Lung (tissue), 16 donors: ENCODE results near the gene EIF3M. TPM values are rescaled to one million over a fixed set of nuclear protein-coding genes. Genes with fewer than 3 reads are reported as not detected.

Experiments used
- ATAC-seq: fragments of 200-7000 bp; cut with Tn5 transposase; one replicate; pipeline ENCODE4 v1.9.1; 2020; ENCODE audit warnings: moderate number of reproducible peaks; ENCODE audit not compliant: insufficient read depth, low FRiP score
- DNase-seq, 3 donors: peaks; one replicate each; pipeline ENCODE4 v3.0.0-alpha.2; 2013 to 2017
- H3K27ac ChIP-seq, 2 donors: one replicate each; pipeline ENCODE4 v1.5.1; 2013; ENCODE audit warnings: mild to moderate bottlenecking in 2 of 2, moderate library complexity in 2 of 2, control low read depth in 1 of 2, inconsistent platforms in 1 of 2, low read depth in 1 of 2, low read length in 1 of 2
- H3K27me3 ChIP-seq, 3 donors: one replicate each; pipeline ENCODE4 v1.5.1; 2013; ENCODE audit warnings: low read length in 2 of 3; ENCODE audit not compliant: control insufficient read depth in 3 of 3, insufficient read depth in 3 of 3
- H3K36me3 ChIP-seq, 4 donors: one replicate each; pipeline ENCODE4 v1.5.1; 2013; ENCODE audit warnings: low read length in 4 of 4, mild to moderate bottlenecking in 1 of 4, moderate library complexity in 1 of 4; ENCODE audit not compliant: control insufficient read depth in 4 of 4, insufficient read depth in 4 of 4
- H3K4me1 ChIP-seq, 5 donors: one replicate each; pipeline ENCODE4 v1.5.1; 2013; ENCODE audit warnings: low read length in 5 of 5, mild to moderate bottlenecking in 2 of 5, moderate library complexity in 1 of 5; ENCODE audit not compliant: control insufficient read depth in 5 of 5, insufficient read depth in 5 of 5
- H3K4me3 ChIP-seq: one replicate; pipeline ENCODE4 v1.5.1; 2013; ENCODE audit warnings: mild to moderate bottlenecking, control low read depth, moderate library complexity
- H3K9ac ChIP-seq, 2 donors: one replicate each; pipeline ENCODE4 v1.5.1; 2013; ENCODE audit warnings: low read length in 2 of 2, control low read depth in 1 of 2; ENCODE audit not compliant: insufficient read depth in 1 of 2
- H3K9me3 ChIP-seq, 4 donors: one replicate each; pipeline ENCODE4 v1.5.1; 2013; ENCODE audit warnings: low read length in 3 of 4, mild to moderate bottlenecking in 1 of 4, moderate library complexity in 1 of 4; ENCODE audit not compliant: control insufficient read depth in 4 of 4, insufficient read depth in 3 of 4
- CTCF ChIP-seq: IDR thresholded peaks from 2 replicates; pipeline ENCODE4 v1.5.1; 2012; ENCODE audit warnings: mild to moderate bottlenecking; ENCODE audit errors: control extremely low read depth, extremely low read depth
- WGBS, 2 donors: extraction: QIAGEN DNeasy Blood & Tissue Kit; methylation state at CpG; one replicate each; pipeline ENCODE4 v1.1.7; 2013; 5-methylcytosine and 5-hydroxymethylcytosine counted together
- long read RNA-seq, 5 donors: transcript quantifications; one replicate each; lab custom pipeline, GENCODE V29; 2026
- polyA plus RNA-seq, 2 donors: library from polyadenylated mRNA; stranded (reverse); fragments of 200-250 nt; gene quantifications; one replicate each; pipeline ENCODE4 v1.2.1, GENCODE V29; 2013
- total RNA-seq, 2 donors: library from RNA; depleted of rRNA in 1 of 2; stranded (reverse); fragments of >200 nt in 1 of 2; gene quantifications; one replicate each; pipeline ENCODE4 v1.2.1, GENCODE V29; 2014 to 2021
- donor health status: control.
- donor health status: control.
- donor health status: Bipolar disorder and iron deficiency.
- donor health status: healthy.
- donor health status: DM: yes; HTN: yes; CAD: no.

EIF3M gene
- 100 to 1,000 TPM; 168 to 196 TPM for total RNA-seq
- polyA plus RNA-seq = 100 to 1,000 TPM; 220 to 247 TPM
- long read RNA-seq, donor 1, full-length matches to known transcripts = 135 of 153 reads
- long read RNA-seq, donor 1, partial matches to known transcripts = 18 of 153 reads
- long read RNA-seq, donor 1, other reads (novel, unspliced or antisense) = 0 of 153 reads
- long read RNA-seq, donor 2, full-length matches to known transcripts = 47 of 47 reads
- long read RNA-seq, donor 2, partial matches to known transcripts = 0 of 47 reads
- long read RNA-seq, donor 2, other reads (novel, unspliced or antisense) = 0 of 47 reads
- long read RNA-seq, donor 3, full-length matches to known transcripts = 84 of 91 reads
- long read RNA-seq, donor 3, partial matches to known transcripts = 7 of 91 reads
- long read RNA-seq, donor 3, other reads (novel, unspliced or antisense) = 0 of 91 reads
- long read RNA-seq, donor 4, full-length matches to known transcripts = 37 of 45 reads
- long read RNA-seq, donor 4, partial matches to known transcripts = 8 of 45 reads
- long read RNA-seq, donor 4, other reads (novel, unspliced or antisense) = 0 of 45 reads
- long read RNA-seq, donor 5, full-length matches to known transcripts = 137 of 181 reads
- long read RNA-seq, donor 5, partial matches to known transcripts = 44 of 181 reads
- long read RNA-seq, donor 5, other reads (novel, unspliced or antisense) = 0 of 181 reads

DNA sequence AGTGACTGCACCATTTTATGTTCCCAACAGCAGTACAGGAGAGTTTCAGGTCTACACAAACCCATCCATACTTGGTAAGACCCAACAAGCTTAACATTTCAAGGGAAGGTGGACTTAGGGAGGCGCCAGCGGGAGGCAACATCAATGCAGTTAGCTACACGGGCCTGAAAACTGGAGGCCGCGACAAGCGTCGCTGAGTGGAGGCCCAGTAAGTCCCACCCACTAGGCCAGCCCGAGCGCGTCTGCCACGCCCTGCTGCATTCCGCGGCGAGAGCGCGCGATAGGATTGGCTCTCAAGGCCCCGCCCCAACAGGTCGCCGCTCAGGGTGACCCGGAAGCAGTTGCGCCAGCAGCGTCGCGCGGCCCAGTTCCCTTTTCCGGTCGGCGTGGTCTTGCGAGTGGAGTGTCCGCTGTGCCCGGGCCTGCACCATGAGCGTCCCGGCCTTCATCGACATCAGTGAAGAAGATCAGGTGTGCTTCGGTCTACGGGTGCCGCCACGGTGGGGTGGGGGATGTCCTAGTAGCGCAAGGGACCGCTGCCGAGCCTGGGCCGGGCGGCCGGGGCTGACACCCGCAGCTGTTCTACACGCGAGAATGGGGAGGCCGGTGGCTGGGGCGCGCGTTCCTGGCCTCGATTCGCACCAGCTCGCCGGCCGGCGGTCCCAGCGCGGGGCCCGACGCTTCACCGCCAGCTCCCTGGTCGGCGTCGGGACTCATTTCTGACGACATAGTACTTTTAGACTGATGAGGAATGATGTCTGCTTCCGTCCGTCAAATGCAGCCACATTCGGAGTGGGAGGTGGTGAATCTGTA, at the start of gene EIF3M:
Gene EIF3M (plus strand): TSS at position 373 of the 813 bp plus-strand sequence. CDS start 57 bp downstream, at position 430.
- ATAC-seq = peak; percentile 100
- no peaks in the 10 kb centered on the region for H3K9me3 ChIP-seq
- peak; percentile 96 to 98 (median 97) for DNase-seq
- H3K27me3 ChIP-seq = no peaks in the 10 kb centered on the region
- 0% methylated on average over 65 to 70 of the region's 70 CpGs for WGBS, 2 donors
- peaks cover 0 to 8% (median 2%) of the 10 kb centered on the region in 4 donors for H3K36me3 ChIP-seq
- peak within 1 kb of the TSS; percentile 98 for H3K4me3 ChIP-seq
- peak within 1 kb of the TSS; percentile 52 to 67 for H3K9ac ChIP-seq
- peaks cover 0 to 16% (median 5%) of the 10 kb centered on the region in 5 donors for H3K4me1 ChIP-seq
- H3K27ac ChIP-seq = peak within 1 kb of the TSS; percentile 80 to 94
- TF ChIP-seq CTCF = no peak

DNA sequence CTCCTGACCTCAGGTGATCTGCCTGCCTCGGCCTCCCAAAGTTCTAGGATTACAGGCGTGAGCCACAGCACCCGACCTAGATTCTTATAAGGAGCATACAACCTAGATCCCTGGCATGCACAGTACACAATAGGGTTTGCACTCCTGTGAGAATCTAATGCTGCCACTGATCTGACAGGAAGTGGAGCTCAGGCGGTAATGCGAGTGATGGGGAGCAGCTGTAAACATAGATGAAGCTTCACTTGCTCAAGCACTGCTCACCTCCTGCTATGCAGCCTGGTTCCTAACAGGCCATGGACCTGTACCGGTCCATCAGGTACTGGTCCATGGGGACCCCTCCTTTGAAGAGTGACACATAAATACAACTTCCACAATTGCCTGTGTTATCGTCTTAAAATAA, 44.8 kb upstream of the EIF3M start:
- Histone ChIP-seq H3K9me3 (peaks cover 0 to 5% (median 0%) of the 10 kb centered on the region in 4 donors), H3K27ac (no peak overlapping the region), H3K36me3 (no peaks in the 10 kb centered on the region), H3K4me3 (no peak overlapping the region), H3K4me1 (no peaks in the 10 kb centered on the region), H3K27me3 (no peaks in the 10 kb centered on the region), H3K9ac (no peak overlapping the region)
- WGBS, 2 donors = 90 to 93% methylated on average over 7 of the region's 7 CpGs
- TF ChIP-seq CTCF = no peak
- no peak for DNase-seq
- no peak for ATAC-seq

GRCh38 chr11:32549611-32550187, 33.9 kb upstream of the EIF3M start:
- H3K27me3 ChIP-seq = no peaks in the 10 kb centered on the region
- WGBS, 2 donors = 17 to 47% methylated on average over 1 of the region's 1 CpG
- DNase-seq (no peak), ATAC-seq (no peak)
- H3K9me3 ChIP-seq = peaks cover 0 to 3% (median 0%) of the 10 kb centered on the region in 4 donors
- no peak for TF ChIP-seq CTCF
- H3K4me1 ChIP-seq = peaks cover 0 to 2% (median 0%) of the 10 kb centered on the region in 5 donors
- no peaks in the 10 kb centered on the region for H3K36me3 ChIP-seq
- H3K27ac ChIP-seq = no peak overlapping the region
- no peak overlapping the region for H3K9ac ChIP-seq
- H3K4me3 ChIP-seq = no peak overlapping the region
